Ramos (cell line): Measurements from ENCODE around the gene PTBP1.
"Not testable (repeated sequence)": the region's sequence is repeated elsewhere in the genome, so short reads cannot be mapped to it uniquely, and the experiment has no call there.

Experiments used
- in situ Hi-C: fragments of 300-500 bp; cut with MboI; formaldehyde crosslinking; loops from one replicate; pipeline ENCODE4 v1.14.3; 2022; ENCODE audit warnings: low sequenced_read_pairs; ENCODE audit not compliant: unreplicated experiment

Gene PTBP1

DNA sequence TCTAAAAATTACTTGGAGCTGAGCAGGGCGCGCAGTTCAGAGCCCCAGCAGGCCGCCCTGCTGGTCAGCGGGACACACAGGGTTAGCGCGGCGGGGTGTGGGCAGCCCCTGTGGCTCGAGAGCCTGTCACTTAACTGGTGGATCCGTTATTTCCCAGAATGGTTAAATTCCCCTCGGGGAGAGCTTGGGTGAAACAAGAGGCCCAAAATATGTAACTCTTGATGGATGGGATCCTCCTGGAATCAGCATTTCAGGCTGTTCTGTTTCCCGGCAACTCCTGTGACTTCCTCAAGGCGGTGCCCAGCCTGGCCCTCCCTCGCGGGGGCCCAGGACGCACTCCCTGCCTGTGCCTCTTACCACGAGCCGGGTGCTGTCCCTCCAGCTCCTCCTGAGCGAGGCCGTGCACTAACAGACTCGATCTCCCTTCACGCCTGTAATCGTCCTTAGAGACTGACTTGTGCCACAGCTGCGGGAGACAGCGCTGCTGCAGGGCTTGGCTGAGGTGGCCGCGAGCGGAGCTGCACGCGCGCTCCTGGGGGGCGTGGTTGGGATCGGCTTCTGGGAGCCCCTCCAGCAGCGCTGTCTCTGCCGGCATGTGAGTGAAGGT lies 9.7 kb downstream of the PTBP1 start:
- in situ Hi-C loops = no loop called here

GRCh38 chr19:807627-808422 lies 10.6 kb downstream of the PTBP1 start:
- in situ Hi-C loops = no loop called here

GRCh38 chr19:808423-808775 lies 11.1 kb downstream of the PTBP1 start:
- in situ Hi-C loops = no loop called here

DNA sequence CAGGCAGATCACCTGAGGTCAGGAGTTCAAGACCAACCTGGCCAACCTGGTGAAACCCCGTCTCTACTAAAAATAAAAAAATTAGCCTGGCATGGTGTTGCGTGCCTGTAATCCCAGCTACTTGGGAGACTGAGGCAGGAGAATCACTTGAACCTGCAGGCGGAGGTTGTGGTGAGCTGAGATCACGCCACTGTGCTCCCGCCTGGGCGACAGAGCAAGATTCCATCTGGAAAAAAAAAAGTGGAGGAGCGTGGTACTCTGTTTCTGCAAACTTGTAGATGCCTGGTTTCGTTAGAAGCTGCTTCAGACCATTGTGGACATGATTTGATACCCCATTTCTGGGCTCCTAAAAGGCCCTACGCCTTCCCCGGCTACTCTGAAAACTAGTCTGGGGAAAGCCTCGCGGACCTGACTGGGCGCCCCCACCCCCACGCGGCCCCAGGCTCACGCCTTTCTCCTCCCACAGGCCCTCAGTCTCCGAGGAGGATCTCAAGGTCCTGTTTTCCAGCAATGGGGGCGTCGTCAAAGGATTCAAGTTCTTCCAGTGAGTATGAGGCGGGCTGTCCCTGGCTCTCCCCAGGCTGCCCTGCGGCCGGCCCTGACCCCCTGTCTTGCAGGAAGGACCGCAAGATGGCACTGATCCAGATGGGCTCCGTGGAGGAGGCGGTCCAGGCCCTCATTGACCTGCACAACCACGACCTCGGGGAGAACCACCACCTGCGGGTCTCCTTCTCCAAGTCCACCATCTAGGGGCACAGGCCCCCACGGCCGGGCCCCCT lies 13.0 kb downstream of the PTBP1 start:
- in situ Hi-C loops = no loop called here

DNA sequence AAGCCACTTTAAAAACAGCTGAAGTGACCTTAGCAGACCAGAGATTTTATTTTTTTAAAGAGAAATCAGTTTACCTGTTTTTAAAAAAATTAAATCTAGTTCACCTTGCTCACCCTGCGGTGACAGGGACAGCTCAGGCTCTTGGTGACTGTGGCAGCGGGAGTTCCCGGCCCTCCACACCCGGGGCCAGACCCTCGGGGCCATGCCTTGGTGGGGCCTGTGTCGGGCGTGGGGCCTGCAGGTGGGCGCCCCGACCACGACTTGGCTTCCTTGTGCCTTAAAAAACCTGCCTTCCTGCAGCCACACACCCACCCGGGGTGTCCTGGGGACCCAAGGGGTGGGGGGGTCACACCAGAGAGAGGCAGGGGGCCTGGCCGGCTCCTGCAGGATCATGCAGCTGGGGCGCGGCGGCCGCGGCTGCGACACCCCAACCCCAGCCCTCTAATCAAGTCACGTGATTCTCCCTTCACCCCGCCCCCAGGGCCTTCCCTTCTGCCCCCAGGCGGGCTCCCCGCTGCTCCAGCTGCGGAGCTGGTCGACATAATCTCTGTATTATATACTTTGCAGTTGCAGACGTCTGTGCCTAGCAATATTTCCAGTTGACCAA lies 13.7 kb downstream of the PTBP1 start:
- in situ Hi-C loops = no loop called here

- in situ Hi-C loops = no loop called here
Observed at GRCh38 chr19:811506-812048, 14.3 kb downstream of the PTBP1 start.

DNA sequence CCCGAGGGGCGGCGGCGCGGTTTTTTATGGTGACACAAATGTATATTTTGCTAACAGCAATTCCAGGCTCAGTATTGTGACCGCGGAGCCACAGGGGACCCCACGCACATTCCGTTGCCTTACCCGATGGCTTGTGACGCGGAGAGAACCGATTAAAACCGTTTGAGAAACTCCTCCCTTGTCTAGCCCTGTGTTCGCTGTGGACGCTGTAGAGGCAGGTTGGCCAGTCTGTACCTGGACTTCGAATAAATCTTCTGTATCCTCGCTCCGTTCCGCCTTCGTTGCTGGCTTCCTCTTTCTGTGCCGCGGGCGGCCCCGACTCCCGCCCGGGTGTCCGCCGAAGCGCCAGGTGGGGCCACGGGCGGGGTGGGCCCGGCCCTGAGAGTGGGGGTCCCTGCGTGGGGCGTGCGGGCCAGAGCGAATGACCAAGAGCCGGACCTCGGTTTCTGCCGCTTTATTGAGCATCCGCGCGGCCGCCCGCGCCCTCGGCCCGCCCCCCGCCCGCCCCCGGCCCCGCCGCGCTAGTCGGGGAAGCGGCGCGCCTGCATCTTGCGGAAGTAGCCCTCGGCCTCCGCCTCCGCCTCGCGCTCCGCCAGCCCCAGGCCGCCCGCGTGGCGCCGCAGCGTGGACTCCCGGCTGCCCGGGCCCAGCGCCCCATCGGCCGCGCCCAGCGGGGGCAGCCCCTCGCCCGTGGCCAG lies 14.9 kb downstream of the PTBP1 start:
- in situ Hi-C loops = no loop called here

- in situ Hi-C loops = no loop called here
Observed at GRCh38 chr19:812747-813218, 15.5 kb downstream of the PTBP1 start.

DNA sequence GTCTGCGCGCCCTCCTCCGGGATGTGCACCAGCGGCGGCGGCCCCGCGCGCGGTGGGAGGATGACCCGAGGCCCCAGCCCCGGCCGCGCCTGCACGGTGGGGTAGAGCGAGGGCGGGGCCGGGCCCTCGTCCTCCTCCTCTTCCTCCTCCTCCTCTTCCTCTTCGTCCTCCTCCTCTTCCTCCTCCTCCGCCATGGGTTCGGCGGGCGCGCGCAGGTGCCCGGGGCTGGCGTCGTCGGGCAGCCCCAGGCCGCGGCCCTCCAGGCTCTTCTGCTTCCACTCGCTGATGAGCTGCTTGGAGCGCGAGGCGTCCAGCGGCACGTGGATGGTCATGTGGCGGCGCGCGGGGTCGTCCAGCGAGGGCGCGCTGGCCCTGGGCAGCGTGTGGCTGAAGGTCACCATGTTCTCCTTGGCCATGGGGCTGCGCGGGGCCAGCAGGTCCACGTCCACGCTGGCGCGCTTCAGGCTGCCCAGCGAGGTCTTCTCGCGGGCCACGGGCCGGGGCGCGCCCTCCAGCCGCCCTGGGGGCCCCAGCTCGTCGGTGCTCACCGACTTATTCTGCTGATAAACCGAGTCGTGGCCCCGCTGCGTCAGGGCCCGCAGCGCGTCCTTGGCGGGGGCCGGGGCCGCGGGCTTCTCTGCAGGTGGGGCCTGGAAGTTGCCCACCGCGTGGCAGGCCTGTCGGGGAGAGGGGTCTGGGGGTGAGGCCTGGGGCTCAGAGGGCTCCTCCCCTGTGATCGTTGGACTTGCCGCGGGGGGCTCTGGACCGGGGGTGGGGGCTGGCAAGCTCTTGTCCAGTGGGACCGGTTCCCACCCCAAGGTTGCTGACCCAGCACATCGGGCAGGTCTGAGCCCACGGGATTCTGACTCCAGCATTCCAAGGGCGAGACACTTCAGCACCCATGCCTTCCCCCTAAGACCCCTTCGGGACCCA lies 16.2 kb downstream of the PTBP1 start:
- in situ Hi-C loops = no loop called here

- in situ Hi-C loops = no loop called here
Observed at GRCh38 chr19:814152-815078, 17.2 kb downstream of the PTBP1 start.

- in situ Hi-C loops = no loop called here
Observed at GRCh38 chr19:815079-815774, 18.0 kb downstream of the PTBP1 start.

DNA sequence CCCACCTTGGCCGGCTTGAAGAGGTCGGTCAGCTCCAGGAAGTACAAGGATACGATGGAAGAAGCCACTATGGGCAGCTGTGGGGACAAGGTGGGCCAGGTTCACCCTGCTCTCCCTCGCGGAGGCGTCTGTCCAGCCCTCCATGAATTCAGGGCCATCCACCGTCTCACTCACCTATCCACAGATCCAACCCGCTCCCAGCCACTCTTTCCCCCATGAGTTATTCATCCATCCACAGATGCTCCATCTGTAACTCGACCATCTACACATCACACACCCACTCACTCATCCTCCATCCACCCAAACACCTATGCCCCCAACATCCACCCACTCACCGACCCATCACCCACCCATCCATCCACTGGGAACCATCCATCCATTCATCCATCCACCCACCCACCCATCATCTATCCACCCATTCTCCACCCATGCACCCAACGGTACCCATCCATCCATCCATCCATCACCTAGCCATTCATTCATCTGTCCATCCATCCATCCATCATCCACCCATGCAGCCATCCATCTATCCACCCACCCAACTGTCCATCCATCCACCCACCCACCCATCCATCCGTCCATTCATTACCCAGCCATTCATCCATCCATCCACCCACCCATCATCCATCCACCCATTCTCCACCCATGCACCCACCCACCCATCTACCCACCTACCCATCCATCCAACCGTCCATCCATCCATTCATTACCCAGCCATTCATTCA lies 18.7 kb downstream of the PTBP1 start:
- in situ Hi-C loops = no loop called here

- in situ Hi-C loops = no loop called here
Observed at GRCh38 chr19:816500-816857, 19.2 kb downstream of the PTBP1 start.

DNA sequence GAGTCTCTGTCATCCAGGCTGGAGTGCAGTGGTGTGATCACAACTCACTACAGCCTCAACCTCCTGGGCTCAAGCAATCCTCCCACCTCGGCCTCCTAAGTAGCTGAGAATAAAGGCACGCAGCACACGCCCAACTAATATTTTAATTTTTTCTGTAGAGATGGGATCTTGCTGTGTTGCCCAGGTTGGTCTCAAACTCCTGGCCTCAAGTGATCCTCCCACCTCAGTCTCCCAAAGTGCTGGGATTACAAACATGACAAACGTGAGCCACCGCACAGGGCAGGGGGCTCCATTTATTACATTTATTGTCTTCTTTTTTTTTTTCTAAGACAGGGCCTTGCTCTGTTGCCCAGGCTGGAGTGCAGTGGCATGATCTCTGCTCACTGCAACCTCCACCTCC lies 23.0 kb downstream of the PTBP1 start:
- in situ Hi-C loops = not testable (repeated sequence)

GRCh38 chr19:821231-821824 lies 24.1 kb downstream of the PTBP1 start:
- in situ Hi-C loops = no loop called here

- in situ Hi-C loops = no loop called here
Observed at GRCh38 chr19:821825-822503, 24.7 kb downstream of the PTBP1 start, which contains the start of gene PLPPR3. Gene PLPPR3 (minus strand): TSS chr19:821955. CDS start chr19:821559, 396 bp downstream.
